Prostate gland (tissue), 2 donors: ENCODE measurements around the gene DDX3X. TPM values are rescaled to one million over a fixed set of nuclear protein-coding genes. Genes with fewer than 3 reads are reported as not detected.

Source experiments
- DNase-seq: peaks from one replicate; pipeline ENCODE4 v3.0.0-alpha.2; 2019; ENCODE audit warnings: low spot score
- H3K27ac ChIP-seq, 2 donors: fragments of 200-600 bp; sonication (generic); 2 replicates each; pipeline ENCODE4 v1.5.1; 2017 to 2019
- H3K27me3 ChIP-seq: fragments of 200-600 bp; sonication (generic); replicated peaks from 2 replicates; pipeline ENCODE4 v1.5.1; 2019; ENCODE audit not compliant: insufficient read depth
- H3K36me3 ChIP-seq, 2 donors: fragments of 200-600 bp; sonication (generic); 1 replicate in 1 of 2; 2 replicates in 1 of 2; pipeline versions ENCODE4 v1.5.1 to v1.8.1; 2017 to 2019
- H3K4me1 ChIP-seq: fragments of 200-600 bp; sonication (generic); replicated peaks from 2 replicates; pipeline ENCODE4 v1.5.1; 2019
- H3K4me3 ChIP-seq, 2 donors: fragments of 200-600 bp; sonication (generic); 2 replicates each; pipeline ENCODE4 v1.5.1; 2017 to 2019
- H3K9me3 ChIP-seq: fragments of 200-600 bp; sonication (generic); 2 replicates; pipeline ENCODE4 v1.5.1; 2017
- POLR2A ChIP-seq: fragments of 450-650 bp; IDR thresholded peaks from one replicate; pipeline ENCODE4 v1.6.1; 2016; ENCODE audit warnings: antibody characterized with exemption, mild to moderate bottlenecking
- POLR2AphosphoS5 ChIP-seq: sonication (generic); formaldehyde crosslinking; IDR thresholded peaks from one replicate; pipeline ENCODE4 v1.6.1; 2017; ENCODE audit warnings: antibody characterized with exemption
- WGBS: methylation state at CpG from one replicate; pipeline ENCODE4 v1.1.5; 2018; 5-methylcytosine and 5-hydroxymethylcytosine counted together
- intact Hi-C: fragments of 100-400 bp; cut with DNase I; formaldehyde crosslinking; loops from one replicate; pipeline ENCODE4 v1.14.2; 2022
- total RNA-seq, 2 donors: library from RNA; depleted of rRNA; stranded (reverse); fragments of >200 nt; gene quantifications; one replicate each; pipeline ENCODE4 v1.1.0, GENCODE V29; 2016
- TF ChIP-seq, protein P1 (sequence below), 4 experiments: fragments of 200-600 bp in 2 of 4; fragments of 450-650 bp in 2 of 4; sonication (generic) in 2 of 4; IDR thresholded peaks; 1 replicate in 3 of 4; 2 replicates in 1 of 4; pipeline ENCODE4 v1.5.1; 2016 to 2019; ENCODE audit warnings: antibody characterized with exemption in 4 of 4, mild to moderate bottlenecking in 2 of 4, moderate library complexity in 2 of 4

Gene DDX3X
- total RNA-seq, 2 donors from 2014 or later, result 107 to 115 TPM

DNA sequence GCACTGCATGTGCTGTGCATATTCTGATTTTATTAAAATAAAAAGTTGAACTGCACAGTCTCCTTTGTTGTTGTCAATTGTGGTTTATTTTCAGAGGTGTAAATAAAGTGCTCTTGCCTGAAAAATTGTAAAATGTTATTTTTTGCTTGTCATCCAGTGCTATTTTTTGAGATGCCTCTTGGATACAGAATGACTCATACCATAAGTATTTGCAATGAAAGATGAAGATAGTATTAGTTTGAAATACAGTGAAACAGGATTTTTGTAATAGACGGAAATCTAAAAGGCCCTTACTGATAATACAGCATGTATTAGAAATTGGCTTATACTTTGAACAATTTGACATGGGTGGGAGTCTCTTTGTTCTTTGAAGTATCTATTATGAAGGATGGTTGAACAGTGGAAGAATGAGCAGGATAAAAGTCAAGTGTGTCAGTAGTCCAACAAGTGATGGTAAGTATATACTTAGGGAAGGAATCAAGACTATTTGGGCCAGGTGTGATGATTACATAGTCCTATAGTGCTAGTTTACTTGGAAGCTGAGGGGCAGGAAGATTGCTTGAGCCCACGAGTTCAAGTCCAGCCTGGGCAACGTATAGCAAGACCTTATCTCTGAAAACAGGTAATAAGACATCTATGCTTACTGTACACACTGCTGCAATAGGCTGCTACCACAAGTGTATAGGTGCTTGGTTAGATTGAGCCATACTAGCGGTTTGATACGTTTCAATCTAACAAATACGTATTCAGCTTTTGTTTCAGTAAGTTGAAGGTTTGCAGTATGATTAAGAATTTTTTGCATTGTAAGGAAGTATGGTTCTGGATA is 16.4 kb downstream of the DDX3X start:
- peaks cover 0 to 8% of the 10 kb centered on the region in 2 donors for H3K36me3 ChIP-seq
- H3K27ac ChIP-seq, result no peak overlapping the region
- 78% methylated on average over 6 of the region's 6 CpGs for WGBS
- H3K27me3 ChIP-seq, result no peaks in the 10 kb centered on the region
- DNase-seq, result no peak
- H3K4me1 ChIP-seq, result no peaks in the 10 kb centered on the region
- H3K9me3 ChIP-seq, result no peaks in the 10 kb centered on the region
- intact Hi-C loops, result no loop called here
- TF ChIP-seq, protein P1, sequence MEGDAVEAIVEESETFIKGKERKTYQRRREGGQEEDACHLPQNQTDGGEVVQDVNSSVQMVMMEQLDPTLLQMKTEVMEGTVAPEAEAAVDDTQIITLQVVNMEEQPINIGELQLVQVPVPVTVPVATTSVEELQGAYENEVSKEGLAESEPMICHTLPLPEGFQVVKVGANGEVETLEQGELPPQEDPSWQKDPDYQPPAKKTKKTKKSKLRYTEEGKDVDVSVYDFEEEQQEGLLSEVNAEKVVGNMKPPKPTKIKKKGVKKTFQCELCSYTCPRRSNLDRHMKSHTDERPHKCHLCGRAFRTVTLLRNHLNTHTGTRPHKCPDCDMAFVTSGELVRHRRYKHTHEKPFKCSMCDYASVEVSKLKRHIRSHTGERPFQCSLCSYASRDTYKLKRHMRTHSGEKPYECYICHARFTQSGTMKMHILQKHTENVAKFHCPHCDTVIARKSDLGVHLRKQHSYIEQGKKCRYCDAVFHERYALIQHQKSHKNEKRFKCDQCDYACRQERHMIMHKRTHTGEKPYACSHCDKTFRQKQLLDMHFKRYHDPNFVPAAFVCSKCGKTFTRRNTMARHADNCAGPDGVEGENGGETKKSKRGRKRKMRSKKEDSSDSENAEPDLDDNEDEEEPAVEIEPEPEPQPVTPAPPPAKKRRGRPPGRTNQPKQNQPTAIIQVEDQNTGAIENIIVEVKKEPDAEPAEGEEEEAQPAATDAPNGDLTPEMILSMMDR (IDR thresholded peaks at IDR 0.05), result no peak
- no peak for TF ChIP-seq POLR2AphosphoS5
- H3K4me3 ChIP-seq, result no peak overlapping the region

DNA sequence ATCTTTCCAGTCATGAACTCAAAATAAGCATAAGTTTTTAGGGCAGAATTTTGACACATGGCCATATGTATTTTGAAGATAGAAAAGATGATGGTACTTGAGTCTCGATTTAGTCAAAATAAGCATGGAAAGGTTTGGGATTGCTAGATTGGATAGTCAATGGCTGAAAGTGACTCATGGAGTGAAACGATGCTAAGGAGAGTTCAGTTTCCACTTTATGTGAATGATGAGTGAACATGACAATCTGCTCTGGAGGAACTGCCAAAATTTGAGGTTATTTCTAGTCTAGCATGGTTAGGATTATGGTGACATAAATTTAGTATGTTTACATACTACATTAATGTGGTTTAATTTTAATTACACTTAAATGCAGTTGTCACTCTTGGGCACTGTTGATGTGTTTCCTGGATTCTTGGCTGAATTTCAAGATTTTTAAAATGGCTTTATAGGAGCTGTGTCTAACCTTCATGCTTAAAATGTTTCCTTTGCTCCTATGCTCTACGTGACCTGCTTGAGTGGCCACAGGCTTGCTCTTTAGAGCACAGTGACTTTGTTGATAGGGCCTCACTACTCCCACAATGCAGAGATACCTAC is 17.1 kb downstream of the DDX3X start:
- Histone ChIP-seq H3K27me3 (no peaks in the 10 kb centered on the region), H3K27ac (no peak overlapping the region), H3K4me1 (no peaks in the 10 kb centered on the region), H3K9me3 (no peaks in the 10 kb centered on the region), H3K4me3 (no peak overlapping the region), H3K36me3 (peaks cover 0 to under 1% of the 10 kb centered on the region in 2 donors)
- TF ChIP-seq POLR2A (no peak), POLR2AphosphoS5 (no peak)
- TF ChIP-seq, protein P1 (IDR thresholded peaks at IDR 0.05), result no peak
- intact Hi-C loops, result no loop called here
- 61% methylated on average over 3 of the region's 3 CpGs for WGBS
- no peak for DNase-seq

DNA sequence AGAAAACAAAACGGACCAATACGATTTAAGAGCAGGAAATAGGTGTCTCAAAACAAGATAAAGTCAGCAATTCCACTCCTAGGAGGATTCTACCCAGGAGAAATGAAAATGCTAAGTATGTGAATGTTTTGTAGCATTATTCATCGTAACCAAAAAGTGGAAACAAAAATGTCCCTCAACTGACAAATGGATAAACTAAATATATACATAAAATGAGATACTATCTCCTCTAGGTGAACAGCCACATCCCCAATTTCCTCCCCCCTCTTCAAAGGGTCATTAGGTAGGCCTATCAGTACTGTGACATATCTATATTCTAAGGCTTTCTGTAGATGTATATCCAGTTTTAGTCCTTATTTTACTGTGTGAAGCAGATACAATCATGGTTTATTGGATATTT is 18.0 kb downstream of the DDX3X start:
- intact Hi-C loops, result no loop called here

DNA sequence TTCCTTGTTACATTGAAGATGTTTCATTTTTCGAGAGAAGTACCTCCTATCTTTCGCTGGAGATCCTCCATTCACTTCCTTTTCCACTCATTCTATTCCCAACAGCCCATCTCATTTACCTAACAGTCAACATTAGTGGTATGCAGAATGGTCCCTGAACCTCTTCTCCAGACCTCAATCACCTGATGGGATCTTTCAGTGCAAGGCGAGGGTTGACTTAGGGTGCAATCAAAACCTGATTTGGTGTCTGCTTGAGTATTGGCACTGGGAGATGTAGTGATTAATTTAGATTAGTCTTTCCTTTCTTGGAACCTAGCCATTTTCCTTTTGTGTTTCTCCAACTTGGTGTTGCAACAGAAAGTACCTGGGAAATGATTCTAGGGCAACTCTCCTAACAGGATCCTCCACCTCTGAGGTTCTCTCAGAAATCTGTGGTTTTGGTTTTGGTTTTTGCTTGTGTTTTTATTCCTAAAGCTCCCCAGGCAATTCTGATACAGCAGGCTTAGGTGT is 18.4 kb downstream of the DDX3X start:
- Histone ChIP-seq H3K27me3 (no peaks in the 10 kb centered on the region), H3K36me3 (no peaks in the 10 kb centered on the region), H3K4me3 (no peak overlapping the region), H3K9me3 (no peaks in the 10 kb centered on the region), H3K27ac (no peak overlapping the region), H3K4me1 (no peaks in the 10 kb centered on the region)
- TF ChIP-seq, protein P1 (IDR thresholded peaks at IDR 0.05), result no peak
- TF ChIP-seq POLR2AphosphoS5 (no peak), POLR2A (no peak)
- intact Hi-C loops, result no loop called here
- WGBS, result 60% methylated on average over 3 of the region's 3 CpGs
- DNase-seq, result no peak

More for the DNA sequence above, 18.0 kb downstream of the DDX3X start:
- no peak overlapping the region for H3K27ac ChIP-seq
- H3K9me3 ChIP-seq, result no peaks in the 10 kb centered on the region
- H3K4me3 ChIP-seq, result no peak overlapping the region
- WGBS, result 47% methylated on average over 3 of the region's 3 CpGs
- TF ChIP-seq POLR2A (no peak), POLR2AphosphoS5 (no peak)
- TF ChIP-seq, protein P1 (IDR thresholded peaks at IDR 0.05), result no peak
- H3K27me3 ChIP-seq, result no peaks in the 10 kb centered on the region
- no peak for DNase-seq
- H3K36me3 ChIP-seq, result no peaks in the 10 kb centered on the region
- H3K4me1 ChIP-seq, result no peaks in the 10 kb centered on the region
